Fibroblast of pulmonary artery (primary cell): ENCODE results near the gene CSH2.
"Not testable (repeated sequence)": the region's sequence is repeated elsewhere in the genome, so short reads cannot be mapped to it uniquely, and the experiment has no call there.

ENCODE experiments used
- DNase-seq: peaks from one replicate; pipeline ENCODE4 v3.0.0-alpha.2; 2010; ENCODE audit warnings: low read depth
- H3K4me3 ChIP-seq: replicated peaks from 2 replicates; pipeline ENCODE4 v1.5.1; 2011; ENCODE audit warnings: low read depth, mild to moderate bottlenecking, control low read depth, low read length, moderate library complexity
- TF ChIP-seq, protein P1 (sequence below): IDR thresholded peaks from 2 replicates; pipeline ENCODE4 v1.5.1; 2011; ENCODE audit warnings: mild to moderate bottlenecking, control low read depth, low read length, inconsistent platforms; ENCODE audit errors: missing control alignments

The CSH2 gene

DNA sequence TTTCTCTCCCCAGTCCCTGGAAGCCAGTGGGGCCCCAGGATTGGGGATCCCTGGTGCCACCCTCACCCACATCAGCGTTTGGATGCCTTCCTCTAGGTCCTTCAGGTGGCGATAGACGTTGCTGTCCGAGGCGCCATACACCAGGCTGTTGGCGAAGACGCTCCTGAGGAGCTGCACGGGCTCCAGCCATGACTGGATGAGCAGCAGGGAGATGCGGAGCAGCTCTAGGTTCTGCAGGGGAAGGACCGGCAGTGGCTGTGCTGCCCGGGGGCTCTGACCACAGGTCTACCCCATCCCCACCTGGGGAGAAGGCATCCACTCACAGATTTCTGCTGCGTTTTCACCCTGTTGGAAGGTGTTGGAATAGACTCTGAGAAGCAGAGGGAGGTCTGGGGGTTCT lies 7.2 kb upstream of the CSH2 start:
- no peak overlapping the region for H3K4me3 ChIP-seq
- DNase-seq = no peak
- TF ChIP-seq, protein P1, sequence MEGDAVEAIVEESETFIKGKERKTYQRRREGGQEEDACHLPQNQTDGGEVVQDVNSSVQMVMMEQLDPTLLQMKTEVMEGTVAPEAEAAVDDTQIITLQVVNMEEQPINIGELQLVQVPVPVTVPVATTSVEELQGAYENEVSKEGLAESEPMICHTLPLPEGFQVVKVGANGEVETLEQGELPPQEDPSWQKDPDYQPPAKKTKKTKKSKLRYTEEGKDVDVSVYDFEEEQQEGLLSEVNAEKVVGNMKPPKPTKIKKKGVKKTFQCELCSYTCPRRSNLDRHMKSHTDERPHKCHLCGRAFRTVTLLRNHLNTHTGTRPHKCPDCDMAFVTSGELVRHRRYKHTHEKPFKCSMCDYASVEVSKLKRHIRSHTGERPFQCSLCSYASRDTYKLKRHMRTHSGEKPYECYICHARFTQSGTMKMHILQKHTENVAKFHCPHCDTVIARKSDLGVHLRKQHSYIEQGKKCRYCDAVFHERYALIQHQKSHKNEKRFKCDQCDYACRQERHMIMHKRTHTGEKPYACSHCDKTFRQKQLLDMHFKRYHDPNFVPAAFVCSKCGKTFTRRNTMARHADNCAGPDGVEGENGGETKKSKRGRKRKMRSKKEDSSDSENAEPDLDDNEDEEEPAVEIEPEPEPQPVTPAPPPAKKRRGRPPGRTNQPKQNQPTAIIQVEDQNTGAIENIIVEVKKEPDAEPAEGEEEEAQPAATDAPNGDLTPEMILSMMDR = no peak

DNA sequence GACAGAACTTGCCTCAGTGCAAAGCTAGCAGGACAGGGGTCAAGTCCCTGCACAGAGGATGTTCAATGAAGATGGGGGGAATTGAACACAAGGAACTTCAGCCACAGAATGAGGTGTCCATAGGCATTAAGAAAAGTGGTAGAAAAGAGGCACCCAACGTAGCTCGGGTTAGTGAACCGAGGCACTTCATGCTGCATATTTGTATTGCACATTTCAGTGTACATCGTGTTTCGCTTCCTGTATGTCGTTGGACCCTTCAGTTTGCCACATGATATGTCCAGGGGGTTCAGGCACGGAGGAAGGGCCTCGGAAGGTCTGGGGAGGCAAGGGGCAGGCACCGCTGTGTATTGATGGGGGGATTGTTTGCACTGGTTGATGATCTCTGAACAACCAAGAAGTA lies 4.9 kb upstream of the CSH2 start:
- not testable (repeated sequence) for DNase-seq, H3K4me3 ChIP-seq

DNA sequence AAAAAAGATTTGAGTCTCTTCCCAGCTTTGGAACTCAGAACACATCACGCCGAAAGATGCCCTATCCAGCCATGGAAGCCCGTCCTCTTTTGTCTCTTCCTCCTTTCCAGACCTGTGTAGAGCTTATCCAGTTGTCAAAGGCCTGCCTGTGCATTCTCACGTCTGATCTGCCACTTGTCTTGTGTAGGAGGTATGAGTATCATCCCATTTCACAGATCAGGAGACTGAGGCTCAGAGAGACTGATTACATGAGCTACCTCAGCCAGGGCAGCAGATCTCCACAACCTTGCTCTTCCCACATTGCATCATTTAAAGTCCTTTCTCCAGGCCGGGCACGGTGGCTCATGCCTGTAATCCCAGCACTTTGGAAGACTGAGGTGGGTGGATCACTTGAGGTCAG lies 1.2 kb upstream of the CSH2 start:
- not testable (repeated sequence) for H3K4me3 ChIP-seq, DNase-seq

DNA sequence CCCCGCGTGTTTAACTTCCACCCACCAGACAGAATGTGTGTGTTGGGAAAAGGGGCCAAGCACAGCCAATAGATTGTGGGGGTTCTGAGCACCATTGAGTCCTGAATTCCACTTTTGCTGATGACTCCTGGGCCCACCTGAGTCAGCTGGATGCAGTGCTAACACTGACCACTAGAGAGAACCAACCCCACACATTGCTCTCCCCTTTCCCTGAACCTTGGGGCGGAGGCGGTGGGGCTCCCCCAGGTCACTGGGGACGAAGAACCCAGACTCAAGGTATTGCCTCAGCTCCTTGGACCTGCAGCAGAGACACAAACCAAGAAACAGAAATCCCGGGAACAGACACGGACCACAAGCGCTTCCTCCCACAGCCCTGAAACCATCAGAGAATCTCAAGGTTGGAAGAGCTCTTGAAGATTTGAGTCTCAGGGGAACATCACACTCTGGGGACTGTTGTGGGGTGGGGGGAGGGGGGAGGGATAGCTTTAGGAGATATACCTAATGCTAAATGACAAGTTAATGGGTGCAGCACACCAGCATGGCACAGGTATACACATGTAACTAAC lies 667 bp upstream of the CSH2 start:
- H3K4me3 ChIP-seq, DNase-seq: not testable (repeated sequence)

DNA sequence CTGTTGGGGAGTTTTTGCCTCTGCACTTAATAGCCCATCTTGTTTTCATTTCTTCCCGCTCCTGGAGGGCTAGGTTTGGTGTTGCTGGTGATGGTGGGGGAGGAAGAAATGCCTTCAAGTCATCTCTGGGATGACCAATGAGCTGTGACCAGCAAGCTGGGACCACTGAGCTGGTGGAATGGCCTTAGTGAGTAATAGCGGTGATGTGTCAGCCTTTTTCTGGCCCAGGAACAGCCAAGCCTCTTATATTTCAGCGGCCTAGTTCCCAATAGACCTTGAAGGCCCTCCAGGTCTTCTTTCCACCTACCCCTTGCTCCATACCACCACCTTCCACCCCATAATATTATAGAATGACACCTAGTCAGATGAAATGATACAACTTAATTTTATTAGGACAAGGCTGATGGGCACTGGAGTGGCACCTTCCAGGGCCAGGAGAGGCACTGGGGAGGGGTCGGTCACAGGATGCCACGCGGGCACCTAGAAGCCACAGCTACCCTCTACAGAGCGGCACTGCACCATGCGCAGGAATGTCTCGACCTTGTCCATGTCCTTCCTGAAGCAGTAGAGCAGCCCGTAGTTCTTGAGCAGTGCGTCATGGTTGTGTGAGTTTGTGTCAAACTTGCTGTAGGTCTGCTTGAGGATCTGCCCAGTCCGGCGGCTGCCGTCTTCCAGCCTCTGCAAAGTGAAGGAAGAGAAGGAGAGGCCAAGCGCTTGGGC lies 1.7 kb downstream of the CSH2 start:
- not testable (repeated sequence) for DNase-seq, H3K4me3 ChIP-seq

DNA sequence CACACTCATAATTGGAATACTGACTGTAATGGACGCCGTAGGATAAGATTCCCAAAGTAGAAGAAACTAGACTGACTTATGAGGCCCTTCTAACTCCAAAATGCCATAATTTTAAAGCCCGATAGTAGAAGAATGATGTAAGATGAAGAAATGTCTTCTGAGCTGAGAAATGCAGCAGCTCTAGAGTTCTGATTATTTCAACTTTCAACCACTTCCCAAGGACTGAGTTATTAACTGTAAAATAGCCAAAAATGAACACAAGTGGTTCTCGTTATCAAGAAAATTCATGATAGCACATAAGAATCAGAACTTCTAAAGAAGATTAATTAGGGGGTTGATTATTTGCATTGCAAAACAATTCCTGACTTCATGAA lies 3.2 kb downstream of the CSH2 start:
- H3K4me3 ChIP-seq, DNase-seq: not testable (repeated sequence)

DNA sequence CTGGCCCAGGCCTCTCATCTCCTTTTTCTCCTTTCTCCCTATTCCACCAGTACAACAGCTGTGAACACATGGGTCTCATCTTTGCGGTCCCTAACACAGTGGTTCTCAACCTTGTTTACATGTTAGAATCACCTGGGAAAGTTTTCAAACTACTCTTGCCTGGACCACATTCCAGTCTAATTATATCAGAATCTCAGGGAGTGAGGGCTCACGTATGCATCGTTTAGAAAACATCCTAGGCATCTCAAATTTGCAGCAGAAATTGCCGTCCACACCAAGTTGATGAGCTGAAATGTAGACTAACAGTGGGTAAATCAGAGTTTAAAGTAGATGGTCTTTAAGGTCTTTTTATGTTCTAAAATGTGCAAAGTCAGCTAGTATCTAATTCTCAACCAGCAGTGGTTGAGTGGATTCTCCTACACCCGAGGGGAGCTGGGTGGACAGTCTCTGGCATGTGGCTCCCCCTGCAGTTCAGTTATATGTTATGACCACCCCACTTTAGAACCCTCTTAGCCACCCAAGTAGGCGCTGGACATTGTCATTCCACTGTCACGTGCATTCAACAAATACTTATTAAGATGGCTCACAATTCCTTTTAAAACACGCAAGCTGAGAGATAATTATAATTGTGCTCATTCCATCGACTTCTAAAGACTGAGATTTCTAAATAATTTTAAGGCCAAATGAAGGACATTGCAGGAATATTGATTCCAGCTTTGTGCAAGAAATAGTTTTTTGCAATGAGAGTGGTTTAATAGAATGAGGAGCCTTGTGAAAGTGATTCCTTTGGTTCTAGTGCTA lies 3.8 kb downstream of the CSH2 start:
- TF ChIP-seq, protein P1 = peak; percentile 25
- not testable (repeated sequence) for H3K4me3 ChIP-seq, DNase-seq

DNA sequence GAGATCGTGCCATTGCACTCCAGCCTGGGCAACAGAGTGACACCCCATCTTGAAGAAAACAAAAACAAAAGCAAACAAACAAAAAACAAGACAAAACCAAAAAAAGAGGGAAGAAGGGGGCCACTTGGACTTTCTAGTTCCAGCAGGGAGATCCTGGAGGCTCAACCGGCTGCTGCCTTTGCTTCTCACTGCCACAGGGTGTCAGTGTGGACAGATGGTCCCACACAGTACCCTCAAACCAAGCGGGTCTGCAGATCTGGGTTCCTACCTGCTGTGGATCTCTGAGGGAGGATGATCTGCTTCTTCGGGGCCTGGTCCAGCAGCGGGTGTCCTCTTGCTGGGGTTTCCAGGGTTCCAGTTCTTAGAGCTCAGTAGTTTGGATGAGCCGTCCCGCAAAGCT lies 6.9 kb downstream of the CSH2 start:
- DNase-seq, H3K4me3 ChIP-seq: not testable (repeated sequence)
- TF ChIP-seq, protein P1 = peak; percentile 32

DNA sequence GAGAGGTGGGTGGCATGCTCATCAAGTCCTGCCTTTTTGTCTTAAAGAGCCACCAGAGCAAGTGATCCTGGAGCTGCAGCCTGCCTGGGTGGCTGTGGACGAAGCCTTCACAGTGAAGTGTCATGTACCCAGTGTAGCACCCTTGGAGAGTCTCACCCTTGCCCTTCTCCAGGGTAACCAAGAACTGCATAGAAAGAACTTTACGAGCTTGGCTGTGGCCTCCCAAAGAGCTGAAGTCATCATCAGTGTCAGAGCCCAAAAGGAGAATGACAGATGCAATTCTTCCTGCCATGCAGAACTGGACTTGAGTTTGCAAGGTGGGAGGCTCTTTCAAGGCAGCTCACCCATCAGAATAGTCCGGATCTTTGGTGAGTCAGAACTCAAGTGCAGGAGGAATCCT lies 14.2 kb downstream of the CSH2 start:
- DNase-seq = no peak
- TF ChIP-seq, protein P1 = no peak
- no peak overlapping the region for H3K4me3 ChIP-seq

DNA sequence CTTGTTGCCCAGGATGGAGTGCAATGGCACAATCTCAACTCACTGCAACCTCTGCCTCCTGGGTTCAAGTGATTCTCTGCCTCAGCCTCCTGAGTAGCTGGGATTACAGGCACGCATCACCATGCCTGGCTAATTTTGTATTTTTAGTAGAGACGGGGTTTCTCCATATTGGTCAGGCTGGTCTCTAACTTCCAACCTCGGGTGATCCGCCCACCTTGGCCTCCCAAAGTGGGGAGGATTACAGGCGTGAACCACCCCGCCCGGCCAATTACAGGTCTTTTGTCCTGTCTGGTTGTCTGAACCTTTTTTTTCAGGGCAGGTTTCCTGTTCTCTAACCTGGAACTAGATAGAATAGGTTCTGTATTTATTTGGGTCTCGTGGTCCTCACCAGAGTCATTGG lies 17.1 kb downstream of the CSH2 start:
- not testable (repeated sequence) for H3K4me3 ChIP-seq, DNase-seq
